HG03095 (cell line): Measurements from ENCODE around the gene LIN9.

ENCODE experiments used
- ATAC-seq: cut with Tn5 transposase; IDR thresholded peaks from one replicate; pipeline ENCODE4 v1.9.1; 2021; ENCODE audit warnings: moderate library complexity; ENCODE audit not compliant: unreplicated experiment

The LIN9 gene

GRCh38 chr1:226181996-226182714 lies 126.8 kb downstream of the LIN9 start:
- no peak for ATAC-seq
